Ramos (cell line): ENCODE measurements around the gene SLK.

Experiments used
- in situ Hi-C: fragments of 300-500 bp; cut with MboI; formaldehyde crosslinking; loops from one replicate; pipeline ENCODE4 v1.14.3; 2022; ENCODE audit warnings: low sequenced_read_pairs; ENCODE audit not compliant: unreplicated experiment

SLK gene

GRCh38 chr10:104028823-104029520, 62.0 kb downstream of the SLK start:
- in situ Hi-C loops = no loop called here

GRCh38 chr10:104029521-104029860, 62.6 kb downstream of the SLK start:
- in situ Hi-C loops = no loop called here

GRCh38 chr10:104031631-104032030, 64.7 kb downstream of the SLK start:
- in situ Hi-C loops = no loop called here

- in situ Hi-C loops = no loop called here
Measured at GRCh38 chr10:104032144-104032775, 65.3 kb downstream of the SLK start.

GRCh38 chr10:104033401-104033930, 66.5 kb downstream of the SLK start:
- in situ Hi-C loops = no loop called here

- in situ Hi-C loops = no loop called here
Measured at GRCh38 chr10:104033966-104034365, 67.0 kb downstream of the SLK start.

GRCh38 chr10:104034401-104035193, 67.7 kb downstream of the SLK start:
- in situ Hi-C loops = no loop called here

GRCh38 chr10:104035194-104036068, 68.5 kb downstream of the SLK start:
- in situ Hi-C loops = no loop called here

- in situ Hi-C loops = no loop called here
Measured at GRCh38 chr10:104036069-104036384, 69.1 kb downstream of the SLK start.

- in situ Hi-C loops = no loop called here
Measured at GRCh38 chr10:104036518-104037260, 69.7 kb downstream of the SLK start.

- in situ Hi-C loops = no loop called here
Measured at GRCh38 chr10:104037261-104037951, 70.5 kb downstream of the SLK start.

GRCh38 chr10:104038537-104038936, 71.6 kb downstream of the SLK start:
- in situ Hi-C loops = no loop called here

- in situ Hi-C loops = no loop called here
Measured at GRCh38 chr10:104038958-104039752, 72.2 kb downstream of the SLK start.

- in situ Hi-C loops = no loop called here
Measured at GRCh38 chr10:104040382-104040781, 73.4 kb downstream of the SLK start.

- in situ Hi-C loops = no loop called here
Measured at GRCh38 chr10:104040862-104041789, 74.2 kb downstream of the SLK start.

GRCh38 chr10:104041891-104042535, 75.1 kb downstream of the SLK start:
- in situ Hi-C loops = no loop called here
